GM20000 (cell line): ENCODE data around the gene WDFY3.

Source experiments
- DNase-seq: peaks from one replicate; pipeline ENCODE4 v3.0.0; 2012; ENCODE audit warnings: low spot score
- CTCF ChIP-seq: IDR thresholded peaks from 2 replicates; pipeline ENCODE4 v1.5.1; 2012; ENCODE audit warnings: mild to moderate bottlenecking, control low read depth; ENCODE audit errors: extremely low read depth, missing control alignments

The WDFY3 gene

GRCh38 chr4:84973856-84974255, 7.4 kb upstream of the WDFY3 start:
- DNase-seq, result no peak

GRCh38 chr4:84971319-84971932, 4.9 kb upstream of the WDFY3 start:
- TF ChIP-seq CTCF, result peak; percentile 17
- DNase-seq, result peak; percentile 45

More at GRCh38 chr4:84973856-84974255, 7.4 kb upstream of the WDFY3 start:
- TF ChIP-seq CTCF, result no peak

GRCh38 chr4:84968925-84969324, 2.4 kb upstream of the WDFY3 start:
- TF ChIP-seq CTCF, result no peak
- DNase-seq, result no peak

- no peak for TF ChIP-seq CTCF
- no peak for DNase-seq
Measured at GRCh38 chr4:84967243-84967690, 777 bp upstream of the WDFY3 start.

GRCh38 chr4:84965553-84966381, 723 bp downstream of the WDFY3 start:
- peak; percentile 34 for DNase-seq
- no peak for TF ChIP-seq CTCF

- DNase-seq, result no peak
- no peak for TF ChIP-seq CTCF
Measured at GRCh38 chr4:84964995-84965552, 1.4 kb downstream of the WDFY3 start.

GRCh38 chr4:84962102-84962501, 4.4 kb downstream of the WDFY3 start:
- DNase-seq, result no peak
- no peak for TF ChIP-seq CTCF
